Progenitor cell of endocrine pancreas (in vitro differentiated cells): ENCODE measurements around the gene PICALM. TPM values are rescaled to one million over a fixed set of nuclear protein-coding genes. Genes with fewer than 3 reads are reported as not detected.
"Not testable (repeated sequence)": the region's sequence is repeated elsewhere in the genome, so short reads cannot be mapped to it uniquely, and the experiment has no call there.

ENCODE experiments used
- DNase-seq: peaks from one replicate; pipeline ENCODE4 v3.0.0; 2021; ENCODE audit warnings: low spot score; ENCODE audit not compliant: unreplicated experiment
- H3K27ac Mint-ChIP-seq: 2 replicates; pipeline ENCODE4 v1.8.0; 2021; ENCODE audit warnings: mild to moderate bottlenecking, moderate library complexity, mixed read lengths
- H3K27me3 Mint-ChIP-seq: 2 replicates; pipeline ENCODE4 v1.8.0; 2021; ENCODE audit warnings: mixed read lengths
- H3K36me3 Mint-ChIP-seq: 2 replicates; pipeline ENCODE4 v1.8.0; 2022; ENCODE audit warnings: mixed read lengths; ENCODE audit not compliant: insufficient read depth
- H3K4me1 Mint-ChIP-seq: 2 replicates; pipeline ENCODE4 v1.8.0; 2021; ENCODE audit warnings: low read depth, mixed read lengths
- H3K4me3 Mint-ChIP-seq: 2 replicates; pipeline ENCODE4 v1.8.0; 2021; ENCODE audit warnings: low read depth, mild to moderate bottlenecking, moderate library complexity, mixed read lengths
- H3K9me3 Mint-ChIP-seq: 2 replicates; pipeline ENCODE4 v1.8.0; 2021; ENCODE audit warnings: low read depth, mixed read lengths
- total RNA-seq: library from RNA; stranded (reverse); gene quantifications from 2 replicates; pipeline ENCODE4 v1.2.1, GENCODE V29; 2021
- TF ChIP-seq, protein P1 (sequence below): fragments of 200-600 bp; sonication (generic); IDR thresholded peaks from one replicate; pipeline ENCODE4 v1.5.0; 2021; ENCODE audit warnings: antibody characterized with exemption, mild to moderate bottlenecking; ENCODE audit not compliant: unreplicated experiment

PICALM gene
- total RNA-seq, 1 donor from 2014 or later, result 133 TPM

DNA sequence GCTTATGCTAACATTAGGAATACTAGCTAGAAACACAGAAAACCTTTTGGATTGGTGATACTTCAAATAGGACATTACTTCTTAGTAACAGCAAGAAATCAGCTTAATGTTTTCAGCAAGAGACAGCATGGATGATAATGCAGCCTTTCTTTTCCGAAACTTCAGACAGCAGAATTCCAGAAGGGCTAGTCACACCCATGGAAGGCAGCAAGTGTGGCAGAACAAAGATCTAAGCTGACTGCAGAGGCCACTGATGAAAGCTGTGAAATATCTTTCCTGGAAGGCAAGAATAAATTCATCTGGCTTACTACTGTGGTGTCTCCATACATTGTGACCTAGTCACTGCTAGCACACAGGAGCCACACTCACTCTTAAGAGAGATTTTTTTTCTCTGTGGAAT lies 113.4 kb downstream of the PICALM start:
- H3K27me3 Mint-ChIP-seq, result no peaks in the 10 kb centered on the region
- H3K4me1 Mint-ChIP-seq, result peaks cover 4% of the 10 kb centered on the region
- H3K9me3 Mint-ChIP-seq, result peaks cover 7% of the 10 kb centered on the region
- TF ChIP-seq, protein P1, sequence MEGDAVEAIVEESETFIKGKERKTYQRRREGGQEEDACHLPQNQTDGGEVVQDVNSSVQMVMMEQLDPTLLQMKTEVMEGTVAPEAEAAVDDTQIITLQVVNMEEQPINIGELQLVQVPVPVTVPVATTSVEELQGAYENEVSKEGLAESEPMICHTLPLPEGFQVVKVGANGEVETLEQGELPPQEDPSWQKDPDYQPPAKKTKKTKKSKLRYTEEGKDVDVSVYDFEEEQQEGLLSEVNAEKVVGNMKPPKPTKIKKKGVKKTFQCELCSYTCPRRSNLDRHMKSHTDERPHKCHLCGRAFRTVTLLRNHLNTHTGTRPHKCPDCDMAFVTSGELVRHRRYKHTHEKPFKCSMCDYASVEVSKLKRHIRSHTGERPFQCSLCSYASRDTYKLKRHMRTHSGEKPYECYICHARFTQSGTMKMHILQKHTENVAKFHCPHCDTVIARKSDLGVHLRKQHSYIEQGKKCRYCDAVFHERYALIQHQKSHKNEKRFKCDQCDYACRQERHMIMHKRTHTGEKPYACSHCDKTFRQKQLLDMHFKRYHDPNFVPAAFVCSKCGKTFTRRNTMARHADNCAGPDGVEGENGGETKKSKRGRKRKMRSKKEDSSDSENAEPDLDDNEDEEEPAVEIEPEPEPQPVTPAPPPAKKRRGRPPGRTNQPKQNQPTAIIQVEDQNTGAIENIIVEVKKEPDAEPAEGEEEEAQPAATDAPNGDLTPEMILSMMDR, result no peak
- H3K36me3 Mint-ChIP-seq, result peaks cover 20% of the 10 kb centered on the region
- no peak for DNase-seq
- H3K27ac Mint-ChIP-seq, result no peak overlapping the region
- H3K4me3 Mint-ChIP-seq, result no peak overlapping the region

DNA sequence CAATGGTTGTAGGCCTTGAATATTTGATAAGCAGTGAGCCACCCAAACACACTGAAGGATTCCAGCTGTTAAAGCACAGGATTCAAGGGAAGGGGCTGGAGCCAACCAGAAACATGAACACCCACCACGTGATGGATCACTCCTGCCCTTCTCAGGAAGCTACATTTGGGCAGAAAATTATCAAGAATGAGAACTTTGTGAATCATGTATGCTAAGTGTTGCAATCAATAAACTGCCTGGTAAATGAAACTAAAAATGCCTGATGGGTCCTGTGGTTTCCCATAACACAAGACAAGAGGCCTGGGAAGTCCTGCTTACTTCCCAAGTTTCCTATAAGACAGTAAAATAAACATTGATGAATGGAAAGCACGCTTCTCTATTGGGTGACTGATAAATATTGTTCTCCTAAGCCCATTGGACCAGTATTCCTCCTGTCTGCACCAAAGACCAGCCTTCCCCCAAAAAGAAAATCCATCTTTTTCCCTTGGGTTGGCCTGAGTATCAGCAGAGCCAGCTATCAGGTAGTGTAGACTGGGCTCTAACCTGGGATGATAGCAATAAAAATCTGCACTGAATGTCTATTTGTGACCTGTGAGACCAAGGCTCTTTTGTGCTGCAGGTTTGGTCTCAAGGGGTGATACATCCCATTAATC lies 115.3 kb downstream of the PICALM start:
- H3K27ac Mint-ChIP-seq, result no peak overlapping the region
- H3K9me3 Mint-ChIP-seq, result peaks cover 7% of the 10 kb centered on the region
- no peaks in the 10 kb centered on the region for H3K27me3 Mint-ChIP-seq
- peaks cover 4% of the 10 kb centered on the region for H3K4me1 Mint-ChIP-seq
- H3K4me3 Mint-ChIP-seq, result no peak overlapping the region
- TF ChIP-seq, protein P1, result no peak
- DNase-seq, result no peak
- H3K36me3 Mint-ChIP-seq, result peaks cover 16% of the 10 kb centered on the region

DNA sequence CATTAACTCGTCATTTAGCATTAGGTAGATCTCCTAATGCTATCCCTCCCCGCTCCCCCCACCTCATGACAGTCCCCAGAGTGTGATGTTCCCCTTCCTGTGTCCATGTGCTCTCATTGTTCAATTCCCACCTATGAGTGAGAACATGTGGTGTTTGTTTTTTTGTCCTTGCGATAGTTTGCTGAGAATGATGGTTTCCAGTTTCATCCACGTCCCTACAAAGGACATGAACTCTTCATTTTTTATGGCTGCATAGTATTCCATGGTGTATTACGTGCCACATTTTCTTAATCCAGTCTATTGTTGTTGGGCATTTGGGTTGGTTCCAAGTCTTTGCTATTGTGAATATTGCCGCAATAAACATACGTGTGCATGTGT lies 116.8 kb downstream of the PICALM start:
- not testable (repeated sequence) for H3K9me3 Mint-ChIP-seq, H3K27ac Mint-ChIP-seq, H3K27me3 Mint-ChIP-seq, DNase-seq, H3K4me3 Mint-ChIP-seq, H3K4me1 Mint-ChIP-seq
- H3K36me3 Mint-ChIP-seq, result peaks cover 11% of the 10 kb centered on the region

DNA sequence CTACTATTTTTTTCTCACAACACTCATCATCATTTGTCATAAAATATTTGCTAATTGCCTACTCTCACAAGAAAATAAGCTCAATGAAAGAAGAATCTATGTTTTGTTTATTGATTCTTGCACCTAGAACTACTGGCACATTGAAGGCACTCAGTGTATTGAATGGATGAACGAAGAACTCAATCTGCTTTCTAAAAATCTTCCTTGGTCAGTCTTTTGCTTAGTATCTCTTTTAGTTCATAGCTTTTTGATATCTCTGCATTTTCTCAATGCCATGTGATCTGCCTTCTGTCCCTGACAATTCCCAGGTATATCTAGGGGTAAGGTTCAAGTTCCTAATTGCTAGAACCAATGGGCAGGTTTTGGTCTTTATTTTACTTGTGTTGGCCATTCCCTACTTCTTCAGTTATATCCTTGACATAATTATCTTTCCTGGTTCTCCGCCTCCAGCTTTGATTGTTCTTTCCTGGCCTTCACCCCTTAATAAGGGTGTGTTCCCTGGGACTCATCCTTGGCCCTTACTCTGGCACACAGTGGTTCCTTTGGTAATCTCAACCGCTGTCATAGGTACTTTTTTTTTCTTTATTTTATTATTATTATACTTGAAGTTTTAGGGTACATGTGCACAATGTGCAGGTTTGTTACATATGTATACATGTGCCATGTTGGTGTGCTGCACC lies 117.3 kb downstream of the PICALM start:
- Mint-ChIP-seq H3K4me1 (peaks cover 3% of the 10 kb centered on the region), H3K27me3 (no peaks in the 10 kb centered on the region), H3K27ac (no peak overlapping the region), H3K36me3 (peaks cover 11% of the 10 kb centered on the region), H3K4me3 (no peak overlapping the region), H3K9me3 (peaks cover 7% of the 10 kb centered on the region)
- TF ChIP-seq, protein P1, result no peak
- DNase-seq, result no peak

GRCh38 chr11:85951049-85951405 lies 117.9 kb downstream of the PICALM start:
- peaks cover 7% of the 10 kb centered on the region for H3K9me3 Mint-ChIP-seq
- peaks cover 3% of the 10 kb centered on the region for H3K4me1 Mint-ChIP-seq
- DNase-seq, result no peak
- no peak overlapping the region for H3K4me3 Mint-ChIP-seq
- H3K36me3 Mint-ChIP-seq, result peaks cover 11% of the 10 kb centered on the region
- no peak overlapping the region for H3K27ac Mint-ChIP-seq
- no peaks in the 10 kb centered on the region for H3K27me3 Mint-ChIP-seq
- TF ChIP-seq, protein P1, result no peak
